Heart left ventricle (tissue), 16 donors: Measurements from ENCODE around the gene EFCAB5. TPM values are rescaled to one million over a fixed set of nuclear protein-coding genes. Genes with fewer than 3 reads are reported as not detected.
"Not testable (repeated sequence)": the region's sequence is repeated elsewhere in the genome, so short reads cannot be mapped to it uniquely, and the experiment has no call there.

ENCODE experiments used
- ATAC-seq, 4 donors: fragments of 200-7000 bp; cut with Tn5 transposase; one replicate each; pipeline ENCODE4 v1.9.1; 2020 to 2022; ENCODE audit warnings: moderate library complexity in 4 of 4, mild to moderate bottlenecking in 3 of 4, moderate number of reproducible peaks in 1 of 4
- DNase-seq, 5 donors: peaks; one replicate each; pipeline ENCODE4 v3.0.0-alpha.2; 2020
- H3K27ac ChIP-seq, 12 donors: fragments of 200-600 bp; sonication (generic) in 4 of 12; one replicate each; pipeline versions ENCODE4 v1.5.0 to v1.8.0; 2016 to 2022; ENCODE audit warnings: mild to moderate bottlenecking in 2 of 12
- H3K27me3 ChIP-seq, 9 donors: fragments of 200-600 bp; sonication (generic) in 2 of 9; one replicate each; pipeline versions ENCODE4 v1.5.1 to v1.8.0; 2016 to 2022; ENCODE audit warnings: mild to moderate bottlenecking in 3 of 9
- H3K36me3 ChIP-seq, 9 donors: fragments of 200-600 bp; sonication (generic) in 2 of 9; one replicate each; pipeline versions ENCODE4 v1.5.0 to v1.8.0; 2018 to 2022; ENCODE audit warnings: mild to moderate bottlenecking in 2 of 9
- H3K4me1 ChIP-seq, 12 donors: fragments of 200-600 bp; sonication (generic) in 4 of 12; one replicate each; pipeline versions ENCODE4 v1.5.0 to v1.8.0; 2016 to 2022; ENCODE audit warnings: mild to moderate bottlenecking in 3 of 12
- H3K4me3 ChIP-seq, 12 donors: fragments of 200-600 bp; sonication (generic) in 4 of 12; one replicate each; pipeline versions ENCODE4 v1.5.0 to v1.8.0; 2017 to 2022; ENCODE audit warnings: mild to moderate bottlenecking in 9 of 12, moderate library complexity in 4 of 12
- H3K9me3 ChIP-seq, 12 donors: fragments of 200-600 bp; sonication (generic) in 4 of 12; one replicate each; pipeline versions ENCODE4 v1.5.0 to v1.8.0; 2016 to 2022; ENCODE audit warnings: mild to moderate bottlenecking in 1 of 12
- POLR2A ChIP-seq, 2 donors: fragments of 450-650 bp; IDR thresholded peaks; one replicate each; pipeline ENCODE4 v1.6.1; 2017; ENCODE audit warnings: antibody characterized with exemption in 2 of 2, mild to moderate bottlenecking in 2 of 2, moderate library complexity in 2 of 2
- WGBS, 4 donors: extraction: QIAGEN DNeasy Blood & Tissue Kit in 2 of 4; methylation state at CpG; one replicate each; pipeline versions ENCODE4 v1.1.5 to v1.1.7; 2013 to 2018; 5-methylcytosine and 5-hydroxymethylcytosine counted together
- intact Hi-C, 10 donors: fragments of 100-400 bp; cut with DNase I; formaldehyde crosslinking; loops; one replicate each; pipeline versions ENCODE4 v1.11.1 to v1.14.2; 2022
- polyA plus RNA-seq, 2 donors: library from polyadenylated mRNA; stranded (reverse); fragments of 200-250 nt; gene quantifications; one replicate each; pipeline ENCODE4 v1.2.3, GENCODE V29; 2013
- total RNA-seq, 9 donors: library from RNA; depleted of rRNA in 2 of 9; stranded (reverse); fragments of >200 nt in 2 of 9; fragmentation: NEBNext Ultra II Directional in 3 of 9; extraction: Animal tissue kit (Norgen Biotek cat#: 25700) in 3 of 9; gene quantifications; one replicate each; pipeline versions ENCODE4 v1.1.0 to v1.2.4, GENCODE V29; 2016 to 2023
- TF ChIP-seq, protein P1 (sequence below), 12 donors: fragments of 200-600 bp; sonication (generic) in 4 of 12; IDR thresholded peaks; one replicate each; pipeline versions ENCODE4 v1.5.0 to v1.8.0; 2018 to 2022; ENCODE audit warnings: antibody characterized with exemption in 12 of 12, mild to moderate bottlenecking in 5 of 12
- donor health status: ischemic (EF 13 %, LVEDD 7.1; RV severe dilation, severe dysfunction).
- donor health status: healthy with polysubstance abuse.
- donor health status: DM: no; HTN: yes; CAD: no.
- donor health status: DM: no; HTN: no; CAD: no.
- donor health status: ischemic (EF 25% LVEDD 6.9; RV normal size, moderate dysfunction).
- donor health status: ischemic (EF 25% LVEDD 5.7; RV mildly dilated, moderate dysfunction).
- donor health status: healthy.
- donor health status: DM: yes; HTN: yes; CAD: no.
- donor health status: ischemic (EF 35%, LVEDD 5.7; RV mildly dilated, moderate dysfunction).
- donor health status: nonischemic (EF 11% LVEDD 7.7; RV severe dilation, severe dysfunction).
- donor health status: DM: yes; HTN: yes; CAD: no.
- donor health status: PGD.
- donor health status: ischemic (EF 29% LVEDD 5.4; RV normal size, mild dysfunction).
- donor health status: nonischemic (EF 23%, LVEDD 6.1; RV moderate dilation, normal function).

EFCAB5 gene
- total and polyA plus RNA-seq, 11 donors, result 0.01 to 1.2 (median 0.61) TPM; not detected in 6

- no peaks in the 10 kb centered on the region for H3K36me3 ChIP-seq
- no peak overlapping the region for H3K4me3 ChIP-seq
- intact Hi-C loops, result no loop called here
- WGBS, 4 donors, result 77 to 91% (median 84%) methylated on average over 4 of the region's 4 CpGs
- DNase-seq (no peak), ATAC-seq (no peak)
- H3K27me3 ChIP-seq, result no peaks in the 10 kb centered on the region
- TF ChIP-seq POLR2A (IDR thresholded peaks at IDR 0.05), result no peak
- TF ChIP-seq, protein P1, sequence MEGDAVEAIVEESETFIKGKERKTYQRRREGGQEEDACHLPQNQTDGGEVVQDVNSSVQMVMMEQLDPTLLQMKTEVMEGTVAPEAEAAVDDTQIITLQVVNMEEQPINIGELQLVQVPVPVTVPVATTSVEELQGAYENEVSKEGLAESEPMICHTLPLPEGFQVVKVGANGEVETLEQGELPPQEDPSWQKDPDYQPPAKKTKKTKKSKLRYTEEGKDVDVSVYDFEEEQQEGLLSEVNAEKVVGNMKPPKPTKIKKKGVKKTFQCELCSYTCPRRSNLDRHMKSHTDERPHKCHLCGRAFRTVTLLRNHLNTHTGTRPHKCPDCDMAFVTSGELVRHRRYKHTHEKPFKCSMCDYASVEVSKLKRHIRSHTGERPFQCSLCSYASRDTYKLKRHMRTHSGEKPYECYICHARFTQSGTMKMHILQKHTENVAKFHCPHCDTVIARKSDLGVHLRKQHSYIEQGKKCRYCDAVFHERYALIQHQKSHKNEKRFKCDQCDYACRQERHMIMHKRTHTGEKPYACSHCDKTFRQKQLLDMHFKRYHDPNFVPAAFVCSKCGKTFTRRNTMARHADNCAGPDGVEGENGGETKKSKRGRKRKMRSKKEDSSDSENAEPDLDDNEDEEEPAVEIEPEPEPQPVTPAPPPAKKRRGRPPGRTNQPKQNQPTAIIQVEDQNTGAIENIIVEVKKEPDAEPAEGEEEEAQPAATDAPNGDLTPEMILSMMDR (IDR thresholded peaks at IDR 0.05), result peak in 1 of 12 donors; percentile 7
- no peaks in the 10 kb centered on the region for H3K4me1 ChIP-seq
- H3K9me3 ChIP-seq, result peaks cover 0 to 3% (median 0%) of the 10 kb centered on the region in 12 donors
- no peak overlapping the region for H3K27ac ChIP-seq
Measured at GRCh38 chr17:29954405-29954804, 13.0 kb downstream of the EFCAB5 start.

DNA sequence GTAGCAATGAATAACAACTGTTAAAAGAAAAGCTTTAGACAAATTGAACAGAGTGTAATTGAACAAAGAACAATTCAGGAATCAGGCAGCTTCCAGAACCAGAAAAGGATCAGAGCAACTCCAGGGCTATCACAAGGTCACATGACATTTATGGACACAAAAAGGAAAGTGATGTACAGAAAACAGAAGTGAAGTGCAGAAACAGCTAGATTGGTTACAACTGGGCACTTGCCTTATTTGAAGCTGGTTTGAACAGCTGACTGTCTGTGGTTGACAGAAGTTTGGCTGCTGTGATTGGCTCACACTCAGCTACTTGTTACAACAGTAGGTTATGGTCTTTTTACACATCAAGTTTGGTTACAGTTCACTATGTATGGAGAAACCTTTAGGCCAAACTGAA is 14.8 kb downstream of the EFCAB5 start:
- H3K4me1 ChIP-seq, result no peaks in the 10 kb centered on the region
- peaks cover 0 to 3% (median 0%) of the 10 kb centered on the region in 12 donors for H3K9me3 ChIP-seq
- H3K4me3 ChIP-seq, result no peak overlapping the region
- no peaks in the 10 kb centered on the region for H3K36me3 ChIP-seq
- intact Hi-C loops, result no loop called here
- H3K27me3 ChIP-seq, result no peaks in the 10 kb centered on the region
- ATAC-seq, result no peak
- TF ChIP-seq, protein P1 (IDR thresholded peaks at IDR 0.05), result no peak
- no peak for TF ChIP-seq POLR2A (IDR thresholded peaks at IDR 0.05)
- no peak for DNase-seq
- H3K27ac ChIP-seq, result no peak overlapping the region

GRCh38 chr17:29957488-29957887 is 16.1 kb downstream of the EFCAB5 start:
- H3K27ac ChIP-seq, H3K9me3 ChIP-seq, H3K4me1 ChIP-seq, ATAC-seq, DNase-seq, intact Hi-C loops, H3K27me3 ChIP-seq, H3K4me3 ChIP-seq, H3K36me3 ChIP-seq: not testable (repeated sequence)
- WGBS, 4 donors, result 94 to 97% (median 95%) methylated on average over 1 of the region's 1 CpG

GRCh38 chr17:29958947-29959657 is 17.7 kb downstream of the EFCAB5 start:
- H3K4me3 ChIP-seq, result no peak overlapping the region
- intact Hi-C loops, result no loop called here
- no peak for DNase-seq
- no peaks in the 10 kb centered on the region for H3K36me3 ChIP-seq
- 84 to 90% (median 86%) methylated on average over 4 of the region's 4 CpGs for WGBS, 4 donors
- peaks cover 0 to 18% (median 0%) of the 10 kb centered on the region in 12 donors for H3K9me3 ChIP-seq
- no peak for TF ChIP-seq POLR2A (IDR thresholded peaks at IDR 0.05)
- TF ChIP-seq, protein P1 (IDR thresholded peaks at IDR 0.05), result no peak
- no peaks in the 10 kb centered on the region for H3K27me3 ChIP-seq
- no peak overlapping the region for H3K27ac ChIP-seq
- H3K4me1 ChIP-seq, result no peaks in the 10 kb centered on the region
- no peak for ATAC-seq
